ENCODE data around the gene NSD2.
A peak's percentile ranks its signal among the peaks of the same experiment; 100 is the strongest.

The NSD2 gene

DNA sequence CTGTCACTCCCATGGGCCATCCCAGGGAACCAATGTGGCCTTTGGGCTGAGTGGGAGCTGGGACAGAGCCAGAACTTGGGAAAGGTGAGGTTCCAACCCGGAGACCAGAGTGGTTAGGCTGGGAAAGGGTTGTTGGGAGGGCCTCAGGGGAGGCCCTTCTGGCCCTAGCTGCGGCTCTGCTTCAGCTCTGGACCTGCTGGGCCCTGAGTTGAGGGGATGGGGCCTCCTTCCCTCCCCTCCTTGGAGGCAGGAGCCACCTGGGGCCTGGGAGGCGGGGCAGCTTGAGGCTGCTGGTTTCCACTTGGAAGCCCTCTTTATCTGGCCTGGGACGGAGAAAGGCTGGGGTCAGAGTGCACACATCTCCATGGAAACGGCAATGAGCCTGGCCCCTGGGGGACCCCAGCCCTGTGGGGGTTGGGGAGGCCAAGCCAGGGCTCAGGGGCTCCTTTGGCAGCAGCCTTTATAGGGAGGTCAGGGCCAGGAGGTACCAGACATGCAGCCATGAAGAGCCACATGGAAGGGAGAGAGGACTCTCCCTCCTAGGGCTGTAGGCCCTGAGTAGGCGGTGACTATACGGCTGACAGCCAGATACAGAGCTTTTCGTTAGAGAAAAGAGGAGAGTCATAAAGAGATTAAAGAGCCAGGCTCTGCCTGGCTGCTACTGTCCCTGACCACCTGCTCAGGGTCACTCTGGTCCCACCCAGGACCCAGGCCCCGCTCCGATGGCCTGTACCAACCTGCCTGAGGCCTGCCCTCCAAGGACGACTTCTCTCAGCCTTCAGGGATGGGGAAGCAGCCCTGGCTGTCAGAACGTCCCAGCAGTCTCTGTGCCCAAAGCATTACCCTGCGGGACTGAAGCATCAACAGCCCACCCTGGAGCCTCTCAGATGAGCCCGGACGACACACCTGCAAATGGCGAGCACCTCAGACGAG, 6.9 kb upstream of the NSD2 start:
- no peak for DNase-seq

DNA sequence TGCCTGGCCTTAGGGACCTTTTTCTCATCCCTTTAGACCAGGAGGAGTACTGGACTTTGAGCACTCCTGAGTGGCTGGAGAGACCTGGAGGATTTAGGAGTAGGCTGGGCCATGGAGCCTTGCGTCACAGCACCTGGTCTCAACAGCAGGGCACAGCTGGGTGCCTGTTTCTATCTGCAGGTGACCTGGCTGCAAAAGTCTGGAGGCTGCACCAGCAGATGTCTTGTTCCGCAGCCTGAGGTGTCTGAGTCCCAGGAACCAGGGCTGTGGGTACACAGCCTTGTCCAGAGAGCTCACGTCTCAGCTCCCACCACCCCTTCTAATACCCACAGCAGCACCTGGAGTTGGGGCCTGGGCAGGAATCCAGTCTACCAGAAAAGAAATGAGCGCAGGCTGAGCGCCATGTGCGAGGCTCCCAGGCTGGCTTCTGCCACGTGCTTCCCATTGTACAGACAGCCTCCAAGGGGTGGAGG, 5.0 kb upstream of the NSD2 start:
- peak; percentile 41 for DNase-seq

DNA sequence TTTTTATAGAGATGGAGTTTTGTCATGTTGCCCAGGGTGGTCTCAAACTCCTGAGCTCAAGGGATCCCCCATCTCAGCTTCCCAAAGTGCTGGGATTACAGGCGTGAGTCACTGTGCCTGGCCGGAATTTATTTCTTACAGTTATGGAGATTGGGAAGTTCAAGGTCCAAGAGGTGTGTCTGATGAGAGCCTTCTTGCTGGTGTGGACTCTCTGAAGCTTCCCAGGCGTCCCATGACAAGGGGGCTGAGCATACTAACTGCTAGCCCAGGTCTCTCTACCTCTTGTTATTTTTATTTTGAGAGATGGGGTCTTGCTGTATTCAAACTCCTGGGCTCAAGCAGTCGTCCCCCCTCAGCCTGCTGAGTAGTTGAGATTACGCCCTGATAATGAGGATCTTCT, 2.9 kb upstream of the NSD2 start:
- DNase-seq: no peak

DNA sequence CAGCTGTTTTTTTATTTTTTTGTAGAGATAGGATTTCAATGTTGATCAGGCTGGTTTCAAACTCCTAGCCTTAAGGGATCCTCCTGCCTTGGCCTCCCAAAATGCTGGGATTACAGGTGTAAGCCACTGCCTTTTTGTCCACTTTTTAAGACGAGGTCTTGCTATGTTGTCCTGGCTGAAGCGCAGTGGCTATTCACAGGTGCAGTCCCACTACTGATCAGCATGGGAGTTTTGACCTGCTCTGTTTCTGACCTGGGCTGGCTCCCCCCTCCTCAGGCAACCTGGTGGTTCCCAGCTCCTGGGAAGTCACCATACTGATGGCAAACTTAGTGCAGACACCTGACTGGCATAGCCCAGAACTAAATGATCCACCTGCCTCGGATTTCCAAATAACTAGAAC, 2.3 kb upstream of the NSD2 start:
- no peak for DNase-seq

DNA sequence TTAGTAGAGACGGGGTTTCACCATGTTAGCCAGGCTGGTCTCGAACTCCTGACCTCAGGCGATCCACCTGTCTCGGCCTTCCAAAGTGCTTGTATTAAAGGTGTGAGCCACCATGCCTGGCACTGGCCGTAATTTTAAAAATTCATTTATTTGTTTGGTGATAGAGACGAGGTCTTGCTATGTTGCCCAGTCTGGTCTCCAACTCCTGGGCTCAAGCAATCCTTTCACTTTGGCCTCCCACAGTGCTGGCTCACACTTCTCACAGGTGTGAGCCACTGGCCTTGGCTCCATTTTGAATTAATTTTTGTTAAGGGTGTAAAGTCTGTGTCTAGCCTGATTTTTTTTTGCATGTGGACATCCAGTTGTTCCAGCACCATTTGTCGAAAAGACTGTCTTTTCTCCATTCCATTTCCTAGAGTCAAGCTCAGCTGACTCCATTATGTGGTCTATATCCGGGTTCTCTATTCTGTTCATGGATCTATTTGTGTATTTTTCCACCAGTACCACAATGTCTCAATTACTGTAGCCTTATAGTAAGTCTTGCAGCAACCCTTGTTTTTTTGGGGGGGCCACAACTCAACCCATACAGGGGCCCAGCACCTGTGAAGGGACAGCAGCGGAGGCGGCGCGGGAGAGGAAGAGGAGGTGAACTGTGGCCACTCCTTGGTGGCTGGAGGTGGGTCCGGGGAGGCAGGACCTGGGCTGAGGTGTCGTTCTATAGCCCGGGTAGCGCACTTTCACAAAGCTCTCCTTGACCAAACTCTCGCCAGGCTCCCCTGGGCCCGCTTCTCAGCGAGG, 1.5 kb upstream of the NSD2 start:
- DNase-seq: no peak

DNA sequence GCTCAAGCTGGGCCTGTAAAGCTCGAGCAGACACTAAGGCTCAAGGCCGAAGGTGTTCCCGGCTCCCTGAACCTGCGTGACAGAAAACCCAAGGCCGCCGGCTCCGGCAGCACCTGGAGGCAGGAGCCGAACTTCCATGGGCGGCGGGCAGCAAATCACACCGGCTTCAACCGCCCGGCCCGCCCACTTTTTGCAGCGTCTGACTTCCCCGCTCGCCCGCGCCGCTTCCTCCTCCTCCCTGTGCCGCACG, 940 bp upstream of the NSD2 start:
- DNase-seq: peak; percentile 73

DNA sequence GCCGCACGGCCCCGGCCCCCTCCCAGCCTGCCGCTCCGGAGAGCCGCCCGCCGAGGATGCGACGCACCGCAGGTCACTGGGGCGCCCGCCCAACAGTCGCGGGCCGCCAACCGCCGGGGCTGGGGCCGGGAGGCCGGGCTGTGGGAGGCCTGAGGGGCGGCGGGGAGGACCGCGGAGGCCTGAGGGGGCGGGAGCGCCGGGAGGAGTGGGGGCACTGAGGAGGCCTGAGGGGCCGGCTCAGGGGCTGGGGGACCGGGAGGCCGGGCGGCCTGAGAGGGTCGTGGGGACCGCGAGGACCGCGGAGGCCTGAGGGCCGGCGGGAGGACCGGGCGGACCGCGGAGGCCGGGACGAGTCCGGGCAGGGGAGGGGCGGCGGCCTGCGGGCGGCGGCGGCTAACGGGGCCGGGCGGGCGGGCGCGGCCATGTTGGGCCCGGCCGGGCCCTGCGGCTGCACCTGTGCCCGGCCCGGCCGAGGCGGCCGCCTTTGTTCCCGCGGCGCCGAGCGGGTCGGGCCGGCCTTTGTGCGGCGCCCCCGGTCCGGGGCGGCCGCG, 353 bp downstream of the NSD2 start:
- no peak for DNase-seq

DNA sequence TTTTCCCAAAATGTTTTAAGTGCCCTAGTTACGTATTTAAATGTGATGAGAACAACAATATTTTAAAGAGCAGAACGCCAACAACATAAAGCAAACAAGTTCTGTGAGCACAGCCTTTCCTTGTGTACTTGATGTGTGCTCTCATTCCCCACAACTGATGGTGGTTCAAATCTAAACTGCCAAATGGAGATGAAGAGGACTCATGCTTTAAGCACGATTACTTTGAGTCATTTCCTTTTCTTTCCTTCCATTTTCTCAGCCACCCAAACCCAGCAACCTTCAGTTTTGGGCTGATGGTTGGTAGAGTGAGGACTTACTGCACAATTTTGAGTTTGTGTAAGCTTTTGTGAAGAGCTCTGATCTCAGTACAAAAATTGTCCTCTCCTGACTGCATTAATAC, 1.7 kb downstream of the NSD2 start:
- peak; percentile 0 for DNase-seq

DNA sequence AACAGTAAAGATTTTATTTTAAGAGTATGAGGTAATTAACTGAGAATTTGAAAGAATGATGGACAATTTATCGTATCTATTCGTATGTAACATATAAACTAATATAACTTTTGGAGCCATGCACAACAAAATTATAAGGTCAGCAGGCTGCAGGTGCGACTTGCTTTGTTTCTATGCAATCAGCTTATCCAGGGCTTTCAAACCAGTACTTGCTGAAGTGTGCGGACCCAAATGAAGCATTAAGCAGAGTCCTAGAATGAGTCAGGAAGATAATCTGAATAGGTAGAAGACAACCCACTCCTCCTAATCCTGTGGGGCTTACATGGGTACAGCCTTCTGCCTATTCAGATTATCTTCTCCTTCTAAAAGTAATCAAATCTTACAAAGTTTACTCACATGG, 2.1 kb downstream of the NSD2 start:
- no peak for DNase-seq

DNA sequence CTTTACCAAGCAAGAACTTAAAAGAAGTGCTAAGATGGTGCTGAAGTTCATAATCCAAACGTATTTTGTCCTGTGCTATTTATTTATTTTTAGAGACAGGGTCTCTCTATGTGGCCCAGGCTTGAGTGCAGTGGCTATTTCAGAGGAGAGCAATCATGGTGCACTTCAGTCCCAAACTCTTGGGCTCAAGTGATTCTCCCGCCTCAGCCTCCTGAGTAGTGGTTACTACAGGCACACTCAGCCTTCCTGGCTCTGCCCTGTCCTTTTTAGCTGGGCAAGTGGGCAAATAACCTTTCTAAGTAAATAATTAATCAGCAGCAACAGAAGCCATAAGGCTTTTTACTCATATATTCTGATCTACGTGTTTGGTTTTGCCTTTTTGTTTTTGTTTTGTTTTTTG, 2.6 kb downstream of the NSD2 start:
- no peak for DNase-seq

DNA sequence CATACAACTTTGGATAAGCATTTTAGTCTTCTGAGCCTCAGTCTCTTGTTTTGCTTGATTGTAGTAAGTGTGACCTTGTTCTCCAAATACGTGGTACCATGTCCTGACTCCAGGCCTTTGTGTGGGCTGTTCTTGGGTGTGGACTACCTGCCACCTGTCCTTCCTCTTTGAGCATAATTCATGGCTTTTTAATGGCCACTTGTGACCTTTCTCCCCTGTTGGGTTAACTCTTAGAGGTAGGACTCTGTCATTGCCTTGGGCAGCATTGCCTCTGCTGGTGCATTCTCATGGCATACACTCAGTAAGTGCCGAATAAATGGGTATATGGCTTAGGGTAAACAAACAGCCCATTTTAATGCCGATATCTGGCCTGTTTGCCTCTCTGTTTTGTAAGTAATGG, 3.0 kb downstream of the NSD2 start:
- DNase-seq: no peak

DNA sequence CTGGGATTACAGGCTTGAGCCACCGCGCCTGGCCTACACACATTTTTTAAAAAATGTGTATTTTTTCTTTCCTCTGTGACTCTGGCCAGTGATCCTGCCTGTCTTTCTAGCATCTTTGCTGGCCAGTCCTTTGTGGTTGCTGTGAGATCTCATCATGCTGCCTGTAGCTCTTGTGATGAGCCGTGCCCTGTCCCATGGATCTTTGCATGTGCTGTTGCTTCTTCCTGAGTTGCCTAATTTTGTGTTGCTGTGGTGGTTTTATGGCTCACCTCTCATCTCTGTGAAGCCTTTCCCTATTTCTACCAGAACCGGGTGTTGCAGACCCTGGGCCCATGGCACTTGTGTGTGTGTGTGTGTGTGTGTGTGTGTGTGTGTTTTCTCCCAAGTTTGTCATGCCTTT, 8.3 kb downstream of the NSD2 start:
- DNase-seq: no peak

DNA sequence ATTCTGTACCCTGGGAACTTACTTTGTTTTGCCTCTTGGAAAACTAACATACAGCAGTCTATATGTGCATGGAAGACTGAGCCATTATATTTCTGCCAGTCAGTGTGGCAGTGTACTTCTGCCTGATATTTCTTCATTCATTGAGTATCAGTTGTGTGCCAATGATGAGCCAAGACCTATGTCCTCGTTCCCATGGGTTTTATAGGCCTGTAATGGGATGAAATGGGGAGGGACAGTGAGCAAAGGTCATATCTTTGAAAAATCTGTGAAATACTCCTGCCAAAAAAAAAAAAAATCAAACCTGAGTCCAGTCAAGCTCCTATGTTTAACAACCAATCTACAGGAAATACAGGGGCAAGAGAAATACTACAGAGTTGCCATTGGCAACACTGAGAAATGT, 9.1 kb downstream of the NSD2 start:
- DNase-seq: no peak

DNA sequence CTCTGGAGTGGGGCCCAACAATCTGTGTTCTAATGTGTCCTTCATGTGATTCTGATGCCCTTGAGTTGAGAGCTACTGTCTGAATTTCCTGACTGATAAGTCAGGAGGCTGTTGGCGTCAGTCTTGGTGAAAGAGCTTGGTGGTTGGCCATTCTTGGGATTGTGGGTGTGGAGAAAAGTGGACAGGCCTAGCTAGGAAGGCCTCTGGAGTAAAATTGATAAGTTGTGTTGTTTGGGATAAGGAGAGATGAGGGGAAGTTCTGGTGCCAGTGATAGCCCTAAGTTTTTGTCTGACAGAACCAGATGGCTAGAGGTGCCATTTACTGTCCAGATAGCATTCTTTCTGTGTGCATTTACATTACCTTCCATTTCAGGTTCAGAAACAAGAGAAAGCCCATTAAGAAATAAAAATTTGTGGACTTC, 11.7 kb downstream of the NSD2 start:
- DNase-seq: no peak

DNA sequence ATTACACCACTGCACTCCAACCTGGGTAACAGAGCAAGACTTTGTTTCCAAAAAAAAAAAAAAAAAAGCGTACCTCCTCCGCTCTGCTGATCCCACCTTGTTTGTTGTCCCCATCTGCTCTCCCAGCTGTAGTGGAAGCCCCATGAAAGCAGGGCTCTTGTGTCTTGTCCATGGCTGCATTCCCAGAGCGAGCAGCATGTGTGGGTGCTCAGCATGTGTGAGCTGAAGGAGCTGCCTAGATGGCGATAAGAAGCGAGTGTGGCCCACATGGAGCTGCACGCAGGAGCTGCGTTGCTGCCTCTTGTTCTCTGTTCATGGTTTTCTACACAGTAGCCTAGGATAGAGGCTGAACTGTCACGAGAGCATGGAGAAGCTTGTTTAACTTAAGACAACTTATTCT, 12.4 kb downstream of the NSD2 start:
- DNase-seq: no peak

DNA sequence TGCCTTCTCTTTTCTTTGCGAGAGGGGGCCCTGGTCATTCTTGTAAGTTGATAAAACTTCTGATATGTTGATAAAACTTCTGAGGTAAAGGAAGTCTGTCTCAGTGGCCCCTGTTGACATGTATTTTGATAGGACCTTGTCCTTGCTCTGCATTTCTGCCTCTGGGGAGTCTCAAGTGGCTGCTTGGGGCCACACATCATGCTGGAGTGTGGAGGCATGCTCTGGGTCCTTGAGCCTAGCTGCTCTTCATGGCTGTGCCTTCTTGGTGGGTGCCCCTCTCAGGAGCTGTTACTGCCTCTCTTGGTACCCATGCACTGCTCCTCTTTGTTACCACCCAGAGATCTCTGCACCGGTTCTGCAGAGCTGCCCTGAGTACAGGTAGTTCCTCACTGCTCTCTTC, 14.2 kb downstream of the NSD2 start:
- DNase-seq: no peak

DNA sequence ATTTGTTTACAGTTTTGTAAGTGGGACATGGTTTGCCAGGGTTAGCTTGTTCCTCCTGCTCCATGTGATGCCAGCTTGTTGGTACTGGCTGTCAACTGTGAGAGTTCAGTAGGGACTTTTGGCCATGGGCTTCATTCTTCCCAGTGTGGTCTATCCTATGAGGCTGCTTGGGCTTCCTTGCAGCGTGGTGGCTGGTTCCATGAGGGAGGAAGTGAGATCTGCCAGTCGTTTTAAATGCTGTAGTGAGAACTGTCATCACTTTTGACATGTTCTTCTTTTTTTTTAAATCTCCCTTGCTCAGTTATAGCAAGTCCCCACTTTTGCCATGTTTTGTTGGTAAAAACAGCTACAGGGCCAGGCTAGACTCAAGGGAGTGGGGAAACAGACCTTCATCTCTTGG, 15.9 kb downstream of the NSD2 start:
- DNase-seq: no peak

DNA sequence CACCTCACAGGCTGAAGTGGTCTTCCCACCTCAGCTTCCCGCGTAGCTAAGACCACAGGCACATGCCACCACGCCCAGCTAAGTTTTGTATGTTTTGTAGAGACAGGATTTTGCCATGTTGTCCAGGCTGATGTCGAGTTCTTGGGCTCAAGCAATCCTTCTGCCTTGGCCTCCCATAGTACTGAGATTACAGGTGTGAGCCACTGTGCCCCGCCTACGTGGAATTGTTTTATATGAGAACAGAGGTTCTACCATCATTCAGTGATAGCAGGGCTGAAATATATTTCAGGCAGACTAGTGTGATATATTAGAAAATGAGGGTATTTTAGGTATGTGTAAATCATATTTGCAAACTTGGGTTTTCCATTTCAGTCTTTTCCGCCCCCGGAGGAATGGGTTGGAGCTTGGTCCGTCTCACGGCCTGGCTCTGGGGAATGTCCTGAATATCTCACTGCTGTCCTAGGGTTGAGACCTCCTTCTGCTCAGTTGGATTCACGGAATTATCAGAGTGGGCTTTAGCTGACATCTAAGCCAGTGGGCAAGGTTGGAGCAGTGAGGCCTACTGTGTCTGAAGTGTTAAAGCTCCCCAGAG, 19.9 kb downstream of the NSD2 start:
- DNase-seq: no peak

DNA sequence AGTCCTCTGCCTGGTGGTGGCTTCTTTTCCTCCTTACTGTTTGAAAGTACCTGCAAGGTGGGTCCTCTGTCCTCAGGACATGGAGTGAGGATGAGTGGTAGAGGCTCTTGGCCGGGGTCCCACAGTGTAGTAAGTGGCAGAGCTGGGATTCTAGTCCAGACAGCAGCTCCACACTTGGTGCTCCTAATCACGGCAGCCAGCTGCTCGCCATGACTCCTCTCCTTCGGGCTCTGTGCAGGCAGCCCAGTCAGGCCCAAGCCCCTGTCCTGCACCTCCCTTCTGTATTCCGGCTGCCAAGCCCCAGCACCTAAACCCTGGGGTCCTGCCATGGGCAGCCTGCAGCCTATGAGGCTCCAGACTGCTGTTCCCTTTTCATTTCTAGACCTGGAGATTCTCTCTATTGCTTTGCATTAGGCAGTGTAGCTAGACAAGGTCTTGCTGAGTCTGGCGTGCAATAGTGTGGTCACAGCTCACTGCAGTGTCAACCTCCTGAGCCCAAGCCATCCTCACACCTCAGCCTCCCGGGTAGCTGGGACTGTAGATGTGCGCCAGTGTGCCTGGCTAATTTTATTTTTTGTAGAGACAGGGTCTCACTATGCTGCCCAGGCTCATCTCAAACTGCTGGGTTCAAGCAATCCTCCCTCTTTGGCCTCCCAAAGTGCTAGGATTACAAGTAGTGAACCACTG, 24.9 kb downstream of the NSD2 start:
- no peak for DNase-seq

DNA sequence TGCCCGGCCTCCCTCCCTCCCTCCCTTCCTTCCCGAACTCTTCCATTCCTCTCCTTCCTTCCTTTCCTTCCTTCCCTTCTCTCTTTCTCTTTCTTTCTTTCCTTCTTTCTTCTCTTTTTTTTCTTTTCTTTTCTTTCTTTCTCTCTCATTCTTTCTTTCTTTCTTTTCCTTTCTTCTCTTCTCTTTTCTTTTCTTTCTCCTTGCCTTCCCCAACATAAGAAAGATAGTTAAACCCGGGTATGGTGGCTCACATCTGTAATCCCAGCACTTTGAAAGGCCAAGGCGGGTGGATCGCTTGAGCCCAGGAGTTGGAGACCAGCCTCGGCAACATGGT, 25.4 kb downstream of the NSD2 start:
- DNase-seq: no peak

DNA sequence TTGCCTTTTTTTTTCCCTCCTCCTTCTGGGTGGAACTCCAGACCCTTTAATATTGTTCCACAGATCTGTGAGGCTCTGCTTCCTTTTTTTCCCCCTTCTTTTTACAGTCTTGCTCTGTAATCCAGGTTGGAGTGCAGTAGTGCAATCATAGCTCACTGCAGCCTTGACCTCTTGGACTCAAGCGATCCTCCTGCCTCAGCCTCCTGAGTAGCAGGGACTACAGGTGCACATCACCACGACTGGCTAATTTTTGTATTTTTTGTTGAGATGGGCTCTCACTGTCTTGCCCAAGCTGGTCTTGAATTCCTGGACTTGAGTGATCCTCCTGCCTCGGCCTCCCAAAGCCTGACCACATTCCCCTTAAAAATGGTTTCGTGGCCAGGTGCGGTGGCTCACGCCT, 26.8 kb downstream of the NSD2 start:
- no peak for DNase-seq

DNA sequence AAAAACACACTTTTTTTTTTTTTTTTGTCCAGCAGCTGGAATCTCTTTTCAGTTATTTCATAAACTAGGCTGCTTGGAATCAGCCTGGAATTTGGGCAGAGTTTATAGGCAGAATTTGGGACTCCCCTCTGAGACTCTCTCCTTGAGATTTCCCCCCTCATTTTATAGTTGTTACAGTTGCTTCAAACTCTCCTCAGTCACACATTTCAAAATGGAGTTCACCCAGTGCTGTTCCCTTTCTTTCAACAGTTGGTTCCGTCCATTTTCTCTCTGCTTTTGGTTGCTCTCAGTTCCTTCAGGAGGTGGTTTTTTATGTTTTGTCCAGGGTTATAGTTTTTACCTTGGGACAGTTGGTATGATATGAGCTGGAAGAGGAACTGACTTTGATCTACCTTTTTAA, 27.5 kb downstream of the NSD2 start:
- no peak for DNase-seq

All from NCI-H345 (cell line).